HG03342 (cell line): ENCODE measurements around the gene AKAP14.
"Not testable (repeated sequence)": the region's sequence is repeated elsewhere in the genome, so short reads cannot be mapped to it uniquely, and the experiment has no call there.

Experiments used
- ATAC-seq: cut with Tn5 transposase; IDR thresholded peaks from one replicate; pipeline ENCODE4 v1.9.1; 2021; ENCODE audit warnings: mild to moderate bottlenecking, moderate library complexity; ENCODE audit not compliant: unreplicated experiment

The AKAP14 gene

DNA sequence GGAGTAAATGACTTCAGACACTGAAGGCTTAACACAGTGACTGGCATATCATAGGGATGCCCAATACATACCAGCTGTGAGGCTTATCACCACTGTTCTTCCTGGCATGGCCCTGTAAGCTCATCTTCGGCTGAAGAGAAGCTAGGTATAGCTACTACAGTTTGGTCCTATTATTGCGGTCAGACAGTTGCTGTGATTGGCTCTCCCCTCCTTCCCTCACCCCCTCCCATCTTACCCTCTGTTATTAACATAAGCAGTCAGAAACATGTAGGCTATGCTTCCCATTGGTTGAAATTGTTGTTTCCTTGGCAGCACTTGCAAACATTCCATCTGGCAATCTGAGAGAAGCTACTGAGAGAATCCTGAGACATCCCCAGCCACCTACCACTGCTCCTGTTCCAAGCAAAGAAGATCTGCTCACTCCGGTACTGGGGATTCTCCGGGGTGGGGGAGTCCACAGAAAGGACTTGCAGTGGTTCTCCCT is at the start of gene AKAP14:
Gene AKAP14, plus strand, starts transcription at position 51 of the 484 bp plus-strand sequence. CDS start 7,331 bp downstream, outside the sequence.
- no peak for ATAC-seq

- peak; percentile 98 for ATAC-seq
These were observed 43.0 kb upstream of the AKAP14 start, which contains the start of gene UPF3B for GRCh38 chrX:119852382-119853353. UPF3B (minus strand) TSS chrX:119852963; CDS start chrX:119852928, 35 bp downstream.

DNA sequence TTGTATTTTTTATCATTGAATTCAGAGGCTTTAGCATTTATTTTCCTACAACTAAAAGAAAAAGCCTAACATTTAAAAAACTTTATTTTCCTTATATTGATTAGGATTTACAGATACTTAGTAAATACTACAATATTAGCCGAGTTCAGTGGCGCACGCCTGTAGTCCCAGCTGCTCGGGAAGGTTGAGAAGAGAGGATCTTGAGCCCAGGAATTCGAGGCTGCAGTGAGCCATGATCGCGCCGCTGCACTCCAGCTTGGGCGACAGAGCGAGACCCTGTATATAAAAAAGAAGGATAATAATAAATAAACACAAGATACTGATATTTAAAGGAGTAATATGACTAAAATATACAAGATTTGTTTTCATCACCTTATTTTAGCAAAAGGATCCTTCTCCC is 42.2 kb upstream of the AKAP14 start:
- no peak for ATAC-seq

- ATAC-seq: peak; percentile 10
These were observed 25.0 kb upstream of the AKAP14 start for GRCh38 chrX:119870626-119871131.

DNA sequence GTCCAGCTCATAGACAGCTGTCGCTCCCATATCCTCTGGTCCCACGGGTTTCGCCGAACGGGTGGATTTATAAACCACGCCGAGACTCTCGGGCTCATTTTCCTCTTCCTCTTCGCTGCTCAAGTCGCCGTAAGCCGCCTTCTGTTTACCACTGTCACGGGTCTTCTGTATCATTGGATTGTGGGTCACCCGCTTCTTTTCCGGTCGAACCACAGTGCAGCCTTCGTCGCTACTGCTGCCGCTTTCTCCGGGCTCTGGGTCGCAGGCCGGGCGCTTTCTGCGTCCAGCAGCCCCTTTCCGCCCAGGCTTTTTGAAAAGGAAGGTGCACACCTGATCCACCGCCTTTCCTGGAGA is 24.5 kb upstream of the AKAP14 start:
- ATAC-seq: peak; percentile 31

DNA sequence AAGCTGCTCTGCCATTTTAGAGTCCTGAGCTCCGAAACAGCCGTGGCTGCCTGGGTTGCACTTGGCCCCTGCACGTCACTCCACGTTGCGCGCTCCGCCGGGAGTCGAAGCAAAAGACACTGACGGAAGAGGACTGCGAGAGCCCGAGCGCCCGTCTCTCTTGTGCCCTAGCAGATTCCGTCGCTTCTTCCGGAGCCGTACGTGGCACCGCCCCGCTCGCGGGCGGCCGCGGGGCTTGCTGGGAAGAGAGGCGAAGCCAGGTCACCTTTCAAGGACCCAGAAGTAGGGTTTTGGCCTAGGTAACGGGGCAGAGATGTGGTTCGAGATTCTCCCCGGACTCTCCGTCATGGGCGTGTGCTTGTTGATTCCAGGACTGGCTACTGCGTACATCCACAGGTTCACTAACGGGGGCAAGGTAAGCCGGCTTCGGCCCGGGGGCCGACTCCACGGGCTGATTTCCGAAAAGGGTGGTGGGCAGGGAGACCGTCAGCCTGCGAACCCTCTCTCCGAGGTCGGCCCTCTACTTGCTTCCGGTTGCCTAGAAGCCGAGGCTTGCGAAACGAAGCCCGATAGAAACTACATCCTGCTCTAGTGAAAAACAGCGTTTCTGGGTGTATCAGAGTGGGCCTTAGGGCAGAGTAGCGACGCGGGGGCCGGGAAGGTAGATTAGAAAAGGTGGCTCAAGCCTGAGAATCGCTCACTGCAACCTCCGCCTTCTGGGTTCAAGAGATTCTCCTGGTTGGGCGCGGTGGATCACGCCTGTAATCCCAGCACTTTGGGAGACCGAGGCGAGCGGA is 23.9 kb upstream of the AKAP14 start, which contains the start of the genes NDUFA1 and RNF113A:
Gene NDUFA1, plus strand, starts transcription at position 234 of the 797 bp plus-strand sequence. Its CDS starts 80 bp downstream, at position 314.
Gene RNF113A, minus strand, starts transcription at position 135 of the 797 bp plus-strand sequence. Its CDS starts 120 bp downstream, at position 15.
- ATAC-seq: peak; percentile 87

DNA sequence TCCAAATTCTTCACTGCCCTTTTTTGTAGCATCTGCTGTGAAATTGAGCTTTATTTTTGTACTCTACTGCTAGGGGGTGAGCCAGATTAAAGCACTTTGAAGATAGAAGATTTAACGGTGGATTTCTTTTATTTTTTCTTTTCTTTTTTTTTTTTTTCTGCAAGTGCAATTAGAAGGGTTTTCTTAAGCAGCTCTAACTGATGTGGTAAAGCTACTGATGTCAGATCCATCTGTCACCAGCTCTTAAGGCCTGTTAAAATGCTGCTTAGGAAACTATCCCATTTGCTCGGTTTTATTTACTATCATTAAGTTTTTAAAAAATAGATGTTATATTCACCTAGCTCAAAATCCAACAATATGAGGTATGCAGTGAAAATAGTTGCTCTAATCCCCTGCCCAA is 17.0 kb upstream of the AKAP14 start:
- ATAC-seq: no peak

DNA sequence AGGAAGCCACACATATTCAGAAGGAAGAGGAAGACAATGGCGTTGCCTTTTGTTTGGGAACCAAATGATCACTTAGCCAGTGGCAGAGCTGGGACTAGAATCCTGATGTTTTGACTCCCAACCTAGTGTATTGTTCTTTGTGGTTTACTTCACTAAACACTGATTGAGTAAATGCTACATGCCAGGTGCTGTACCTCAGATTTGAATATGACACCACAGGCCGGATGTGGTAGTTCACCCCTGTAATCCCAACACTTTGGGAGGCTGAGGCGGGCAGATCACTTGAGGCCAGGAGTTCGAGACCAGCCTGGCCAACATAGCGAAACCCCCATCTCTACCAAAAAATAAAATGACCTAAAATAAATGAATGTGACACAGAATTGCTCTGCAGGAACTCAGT is 15.6 kb upstream of the AKAP14 start:
- ATAC-seq: peak; percentile 40

- ATAC-seq: peak; percentile 87
These were observed 14.9 kb upstream of the AKAP14 start for GRCh38 chrX:119880552-119881437.

DNA sequence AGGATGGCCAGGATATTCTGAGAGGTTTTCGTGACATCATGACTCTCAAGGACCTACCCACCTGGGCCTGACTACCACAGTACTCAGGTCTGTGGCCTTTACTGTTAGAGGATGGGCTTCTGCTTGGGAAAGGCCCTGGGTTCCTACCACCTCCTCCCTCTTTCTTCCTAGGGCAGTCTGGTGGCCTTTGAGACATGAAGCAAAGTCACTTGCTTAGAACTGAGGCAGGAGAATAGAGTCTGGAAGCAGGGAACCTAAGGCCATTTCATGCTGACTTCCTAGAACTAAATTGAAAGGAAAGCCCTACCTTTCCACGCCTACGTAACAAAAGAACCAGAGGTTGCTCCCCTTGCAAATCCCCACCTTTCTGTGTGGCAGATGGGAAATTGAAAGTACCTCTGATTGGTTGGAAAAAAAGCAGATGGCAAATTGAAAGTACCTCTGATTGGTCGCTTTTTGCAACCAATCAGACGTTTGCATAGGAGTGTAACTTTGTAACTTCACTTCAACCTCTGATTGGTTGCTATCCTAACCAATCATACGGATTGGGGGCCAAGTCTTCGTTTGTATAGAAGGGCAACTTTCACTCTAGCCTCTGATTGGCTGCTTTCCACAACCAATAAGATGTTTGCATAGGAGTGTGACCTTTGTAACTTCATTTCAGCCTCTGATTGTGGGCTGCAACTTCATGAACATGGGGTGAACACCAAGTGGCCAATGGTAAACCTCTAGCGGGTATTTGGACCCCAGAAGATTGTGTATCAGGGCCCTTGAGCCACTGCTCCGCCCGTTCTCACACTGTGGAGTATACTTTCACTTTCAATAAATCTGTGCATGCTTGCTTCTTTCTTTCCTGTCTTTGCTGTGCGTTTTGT is 9.9 kb upstream of the AKAP14 start:
- ATAC-seq: no peak

DNA sequence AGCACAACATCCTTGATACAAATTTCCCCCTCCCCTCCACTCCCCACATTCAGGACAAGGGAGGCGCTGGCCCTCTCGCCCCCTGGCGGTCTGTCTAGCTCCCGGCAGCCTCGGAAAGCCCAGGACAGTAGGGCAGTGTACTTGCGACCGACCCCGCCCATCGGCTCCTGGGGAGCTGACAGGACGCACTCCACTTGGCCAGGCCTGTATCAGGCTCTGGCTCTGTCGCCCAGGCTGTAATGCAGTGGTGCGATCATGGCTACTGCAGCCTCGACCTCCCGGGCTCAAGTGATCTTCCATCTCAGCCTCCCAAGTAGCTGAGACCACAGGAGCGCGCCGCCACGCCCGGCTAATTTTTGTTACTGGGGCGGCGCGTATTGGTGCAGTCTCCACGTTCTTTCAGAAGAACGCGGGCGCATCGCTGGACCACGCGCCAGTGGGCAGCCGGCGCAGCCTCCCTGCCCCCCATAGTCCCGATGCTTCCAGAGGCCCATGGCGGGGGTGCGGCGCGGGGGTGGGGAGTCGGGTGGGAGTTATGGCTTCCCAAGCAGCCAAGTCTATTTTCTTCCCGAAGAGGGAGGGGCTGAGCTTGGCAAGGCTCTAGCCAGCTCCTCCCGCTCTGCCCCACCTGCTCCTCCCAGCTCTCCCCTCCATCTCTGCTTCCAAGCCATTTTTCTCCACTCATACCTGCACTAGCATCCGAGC is 7.8 kb upstream of the AKAP14 start:
- ATAC-seq: peak; percentile 85

- ATAC-seq: not testable (repeated sequence)
These were observed 5.1 kb upstream of the AKAP14 start for GRCh38 chrX:119890626-119891025.

- not testable (repeated sequence) for ATAC-seq
These were observed 3.6 kb upstream of the AKAP14 start for GRCh38 chrX:119891961-119892692.

GRCh38 chrX:119899125-119899524 is 3.4 kb downstream of the AKAP14 start:
- no peak for ATAC-seq

GRCh38 chrX:119900976-119901375 is 5.3 kb downstream of the AKAP14 start:
- no peak for ATAC-seq

GRCh38 chrX:119916310-119916709 is 20.6 kb downstream of the AKAP14 start:
- no peak for ATAC-seq

- no peak for ATAC-seq
These were observed 22.2 kb downstream of the AKAP14 start for GRCh38 chrX:119917877-119918276.
